HTR-8/SVneo (cell line): ENCODE results near the gene CENPX.
"Not testable (repeated sequence)": the region's sequence is repeated elsewhere in the genome, so short reads cannot be mapped to it uniquely, and the experiment has no call there.

Experiments
- DNase-seq: peaks from one replicate; pipeline ENCODE4 v3.0.0; 2011; ENCODE audit warnings: low spot score, mixed read lengths; ENCODE audit not compliant: insufficient read length
- FAIRE-seq: peaks from 2 replicates; lab custom pipeline; 2011; peaks lifted over from hg19 to GRCh38; lab: Jason Lieb, UNC

The CENPX gene

DNA sequence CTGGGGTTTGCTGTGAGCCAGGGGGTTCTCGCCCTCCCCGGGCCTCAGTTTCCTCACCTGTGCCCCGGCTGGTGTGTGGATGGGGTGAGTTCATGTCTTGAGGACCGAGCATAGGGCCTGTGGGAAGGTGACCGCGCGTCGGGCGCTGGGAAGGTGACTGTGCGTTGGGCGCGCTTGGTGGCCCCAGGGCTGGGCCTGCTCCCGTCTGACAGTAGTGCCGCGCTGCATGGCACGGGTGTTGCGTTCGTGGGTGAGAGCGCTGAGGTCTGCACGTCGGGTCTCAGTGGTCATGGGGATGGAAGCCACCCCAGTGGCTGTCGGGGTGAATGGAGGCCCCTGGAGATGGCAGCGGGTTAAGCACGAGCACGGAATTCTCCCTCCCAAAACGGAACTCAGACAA lies 36.1 kb downstream of the CENPX start:
- DNase-seq (no peak), FAIRE-seq (no peak)

DNA sequence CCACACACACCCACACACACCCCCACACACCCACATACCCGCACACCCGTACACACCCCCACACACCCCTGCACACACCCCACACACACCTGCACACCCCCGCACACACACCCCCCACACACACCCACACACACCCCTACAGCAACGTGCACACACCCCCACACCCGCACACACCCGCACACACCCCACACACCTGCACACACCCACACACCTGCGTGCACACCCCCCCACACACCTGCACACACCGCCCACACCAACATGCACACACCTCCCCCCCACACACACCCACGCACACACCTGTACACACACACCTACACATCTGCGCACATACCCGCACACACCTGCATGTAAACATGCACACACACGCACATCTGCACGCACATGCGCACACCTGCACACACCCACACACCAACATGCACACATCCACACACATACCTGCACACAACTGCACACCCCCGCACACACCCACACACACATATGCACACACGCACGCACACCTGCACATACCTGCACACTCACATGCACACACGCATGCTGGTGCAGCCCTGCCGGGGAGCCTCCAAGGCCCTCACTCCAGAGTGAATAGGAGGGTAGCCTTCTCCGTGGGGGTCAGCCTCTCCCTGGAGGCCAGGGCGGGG lies 37.8 kb downstream of the CENPX start:
- peak; percentile 90 for FAIRE-seq
- no peak for DNase-seq

DNA sequence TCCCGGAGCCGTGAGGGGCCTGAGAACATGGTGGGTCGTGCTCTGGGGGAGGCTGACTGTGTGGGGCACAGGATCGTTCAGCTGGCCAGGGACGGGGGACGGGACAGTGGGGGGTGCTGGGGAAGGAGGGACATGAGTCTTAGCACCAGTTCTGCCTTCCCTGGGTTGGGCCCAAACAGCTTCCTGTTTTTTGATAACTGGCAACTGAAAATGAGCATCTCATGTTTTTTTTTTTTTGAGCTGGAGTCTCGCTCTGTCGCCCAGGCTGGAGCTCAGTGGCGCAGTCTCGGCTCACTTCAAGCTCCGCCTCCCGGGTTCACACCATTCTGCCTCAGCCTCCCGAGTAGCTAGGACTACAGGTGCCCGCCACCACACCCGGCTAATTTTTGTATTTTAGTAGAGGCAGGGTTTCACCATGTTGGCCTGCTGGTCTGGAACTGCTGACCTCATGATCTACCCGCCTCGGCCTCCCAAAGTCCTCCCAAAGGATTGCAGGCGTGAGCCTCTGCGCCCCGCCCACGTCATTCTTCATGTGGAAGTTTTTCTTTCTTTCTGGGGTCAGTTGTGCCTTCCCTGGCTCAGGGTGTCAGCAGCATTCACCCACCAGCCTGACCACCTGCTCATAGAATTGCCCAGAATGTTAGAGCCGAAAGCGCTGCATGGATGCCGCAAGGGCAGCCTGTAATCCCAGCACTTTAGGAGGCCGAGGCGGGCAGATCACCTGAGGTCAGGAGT lies 38.9 kb downstream of the CENPX start:
- DNase-seq, result no peak
- FAIRE-seq, result no peak

DNA sequence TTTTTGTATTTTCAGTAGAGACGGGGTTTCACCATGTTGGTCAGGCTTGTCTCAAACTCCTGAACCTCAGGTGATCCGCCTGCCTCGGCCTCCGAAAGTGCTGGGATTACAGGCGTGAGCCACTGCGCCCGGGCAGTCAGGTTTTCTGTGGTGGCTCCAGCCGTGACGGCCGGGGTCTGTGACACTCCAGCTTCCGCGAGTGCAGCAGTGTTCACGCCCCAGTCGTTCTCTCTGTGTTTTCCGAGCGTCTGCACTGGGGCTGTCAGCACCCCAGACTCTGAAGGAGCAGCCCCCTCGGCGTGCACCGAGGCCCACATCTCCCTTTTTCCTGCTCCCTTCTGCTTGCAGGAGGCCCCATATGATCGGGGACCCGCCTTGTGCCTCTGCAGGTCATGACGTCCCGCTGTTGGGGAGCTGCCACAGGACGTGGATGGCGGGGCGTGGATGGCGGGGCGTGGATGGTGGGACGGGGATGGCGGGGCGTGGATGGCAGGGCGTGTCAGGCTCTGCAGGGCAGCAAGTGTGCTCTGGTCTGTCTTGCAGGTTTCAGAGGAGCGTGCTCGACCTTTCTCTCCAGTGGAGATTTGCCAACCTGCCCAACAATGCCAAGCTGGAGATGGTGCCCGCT lies 39.6 kb downstream of the CENPX start:
- DNase-seq (no peak), FAIRE-seq (no peak)

DNA sequence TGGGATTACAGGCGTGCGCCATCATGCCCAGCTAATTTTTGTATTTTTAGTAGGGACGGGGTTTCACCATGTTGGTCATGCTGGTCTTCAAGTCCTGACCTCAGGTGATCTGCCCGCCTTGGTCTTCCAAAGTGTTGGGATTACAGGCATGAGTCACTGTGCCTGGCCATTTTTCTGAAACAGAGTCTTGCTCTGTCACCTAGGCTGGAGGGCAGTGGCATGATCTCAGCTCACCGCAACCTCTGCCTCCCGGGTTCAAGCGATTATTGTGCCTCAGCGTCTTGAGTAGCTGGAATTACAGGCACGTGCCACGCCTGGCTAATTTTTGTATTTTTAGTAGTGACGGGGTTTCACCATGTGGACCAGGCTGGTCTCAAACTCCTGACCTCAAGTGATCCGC lies 41.2 kb downstream of the CENPX start:
- FAIRE-seq, DNase-seq: not testable (repeated sequence)

DNA sequence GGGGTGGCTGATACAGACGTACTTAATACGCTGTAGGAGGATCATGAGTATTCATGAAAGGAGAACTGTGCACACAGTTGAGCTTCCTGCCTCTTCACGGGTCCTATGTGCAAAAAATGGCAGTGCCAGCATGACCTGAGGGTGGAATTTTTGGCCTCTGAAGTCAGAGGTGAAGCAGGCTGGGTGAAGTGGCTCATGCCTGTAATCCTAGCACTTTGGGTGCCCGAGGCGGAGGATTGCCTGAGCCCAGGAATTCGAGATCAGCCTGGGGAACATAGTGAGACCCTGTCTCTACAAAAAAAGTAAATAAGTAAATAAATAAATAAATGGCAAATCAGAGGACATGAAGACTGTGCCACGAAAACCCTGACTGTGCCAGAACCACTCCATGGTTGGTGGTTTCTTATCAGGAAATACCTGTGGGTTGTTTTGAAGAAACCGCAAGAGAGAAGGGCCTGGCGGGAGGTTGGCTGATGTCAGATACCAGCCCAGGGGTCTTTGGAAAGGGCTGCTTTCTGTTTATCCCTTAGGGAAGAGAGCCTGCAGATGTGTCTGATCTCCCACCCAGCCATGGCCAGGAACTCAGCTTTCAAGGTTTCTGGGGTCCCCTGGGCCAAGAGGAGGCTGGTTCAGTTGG lies 41.9 kb downstream of the CENPX start:
- FAIRE-seq (no peak), DNase-seq (no peak)

DNA sequence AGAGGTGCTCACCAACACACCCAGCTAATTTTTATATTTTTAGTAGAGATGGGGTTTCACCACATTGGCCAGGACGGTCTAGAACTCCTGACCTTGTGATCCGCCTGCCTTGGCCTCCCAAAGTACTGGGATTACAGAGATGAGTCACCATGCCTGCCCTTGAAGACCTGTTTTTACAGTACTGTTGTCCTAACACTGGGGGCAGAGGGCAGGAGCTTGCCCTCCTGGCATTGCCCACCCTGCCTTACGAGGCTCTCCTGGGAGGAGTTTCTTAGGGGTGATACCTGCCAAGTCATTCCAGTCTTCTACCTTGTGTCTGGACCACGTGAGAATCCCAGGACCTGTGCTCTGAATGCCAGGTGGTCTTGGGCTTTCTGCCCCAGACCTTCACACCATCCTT lies 42.6 kb downstream of the CENPX start:
- DNase-seq (no peak), FAIRE-seq (no peak)

DNA sequence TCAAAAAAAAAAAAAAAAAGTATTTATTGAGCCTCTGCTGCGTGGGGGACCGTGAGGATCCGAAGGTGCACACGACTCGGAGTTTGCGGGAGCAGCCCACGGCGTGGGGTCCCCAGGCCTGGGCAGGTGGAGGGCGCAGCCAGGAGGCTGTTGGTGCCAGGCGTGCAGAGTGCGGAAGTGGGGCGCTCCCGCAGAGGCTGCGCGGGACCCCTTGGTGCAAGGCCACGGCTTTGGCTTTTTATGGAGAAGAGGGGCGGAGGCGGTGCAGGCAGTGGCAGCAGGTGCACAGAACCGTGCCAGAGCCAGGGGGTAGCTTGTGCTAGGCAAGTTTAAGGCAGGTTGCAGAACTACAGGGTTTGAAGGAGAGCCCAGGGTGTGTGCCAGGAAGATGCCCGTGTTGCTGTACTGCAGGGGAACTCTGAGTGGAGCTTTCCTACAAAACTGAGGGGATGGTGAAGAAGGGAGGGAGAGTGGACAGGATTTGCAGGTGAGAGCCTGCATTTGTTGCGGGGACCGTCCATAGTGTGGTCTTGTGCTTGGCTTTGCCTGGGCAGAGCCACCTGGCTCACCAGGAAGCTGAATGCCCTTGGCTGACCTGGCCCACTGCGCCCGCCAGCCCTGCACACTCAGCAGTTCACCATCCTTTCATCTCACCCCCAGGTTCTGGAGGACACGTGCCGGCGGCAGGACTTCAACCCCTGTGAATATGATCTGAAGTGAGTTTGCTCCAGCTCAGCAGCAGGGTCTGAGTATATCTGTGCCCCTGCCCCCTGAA lies 44.0 kb downstream of the CENPX start:
- DNase-seq (no peak), FAIRE-seq (no peak)

DNA sequence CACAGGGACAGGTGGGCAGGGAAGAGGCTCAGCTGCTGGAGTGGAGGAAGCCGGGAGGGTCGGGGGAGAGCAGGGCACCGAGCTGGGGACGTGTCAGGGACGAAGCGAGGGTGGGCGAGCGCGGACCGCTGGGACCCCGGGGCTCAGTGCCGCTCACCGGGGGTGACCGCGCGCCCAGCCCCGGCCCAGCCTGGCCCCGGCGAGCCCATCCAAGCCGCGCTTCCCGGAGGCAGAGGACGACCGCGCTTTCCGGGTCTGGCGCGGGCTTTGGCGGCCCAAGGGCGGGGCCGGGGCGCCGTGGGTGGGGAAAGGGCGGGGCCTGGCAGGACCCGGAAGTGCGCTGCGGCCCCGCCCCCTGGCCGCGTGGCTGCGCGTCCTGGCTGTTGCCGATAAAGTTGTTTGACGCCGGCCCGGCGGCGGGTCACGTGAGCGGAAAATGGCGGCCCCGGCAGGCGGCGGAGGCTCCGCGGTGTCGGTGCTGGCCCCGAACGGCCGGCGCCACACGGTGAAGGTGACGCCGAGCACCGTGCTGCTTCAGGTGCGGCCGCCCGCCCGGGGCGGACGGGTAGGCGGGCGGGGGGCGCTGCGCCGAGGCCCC lies 45.4 kb downstream of the CENPX start, which contains the start of gene ASPSCR1:
Gene ASPSCR1, plus strand, starts transcription at position 419 of the 598 bp plus-strand sequence. Its CDS starts 18 bp downstream, at position 437.
- no peak for FAIRE-seq

DNA sequence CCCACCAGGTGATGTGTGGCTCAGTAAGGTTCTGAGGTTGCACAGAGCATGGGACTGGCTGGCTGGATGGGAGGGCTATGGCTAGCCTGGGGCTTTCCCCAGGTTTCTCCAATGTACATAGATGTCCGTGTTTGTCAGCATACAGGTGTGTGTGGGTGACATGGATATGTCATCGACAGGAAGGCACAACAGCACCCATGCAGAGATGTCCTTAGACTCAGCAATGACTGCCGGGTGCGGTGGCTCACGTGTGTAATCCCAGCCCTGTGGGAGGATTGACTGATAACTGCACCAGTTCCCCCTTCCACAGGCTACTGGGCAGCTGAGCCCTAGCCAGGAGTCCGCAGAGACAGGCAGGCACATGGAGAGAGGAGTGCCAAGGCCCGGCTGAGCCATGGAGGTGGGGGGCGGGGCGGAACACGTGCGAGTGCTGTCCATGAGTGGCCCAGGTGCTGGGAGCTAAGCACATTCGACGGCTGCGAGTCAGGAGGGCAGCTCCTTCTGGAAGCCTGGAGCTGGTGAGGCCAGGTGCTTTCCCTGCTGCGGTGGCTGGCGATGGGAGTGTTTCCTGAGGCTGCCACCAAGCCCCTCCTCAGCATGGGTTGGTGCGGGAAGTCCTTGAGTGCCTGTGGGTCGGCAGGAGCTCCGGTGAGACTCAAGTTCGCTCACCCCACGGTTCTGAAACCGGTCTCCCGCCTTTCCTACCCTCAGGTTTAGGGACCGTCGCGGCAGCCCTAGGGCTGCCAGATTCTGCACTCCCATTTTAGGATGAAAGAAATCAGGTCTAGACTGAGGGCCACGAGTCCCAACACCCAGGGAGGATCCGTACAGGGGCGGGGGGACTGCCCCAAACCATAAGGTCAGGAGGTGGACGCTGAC lies 46.1 kb downstream of the CENPX start:
- DNase-seq, result no peak
- FAIRE-seq, result no peak

More for the DNA sequence above, 45.4 kb downstream of the CENPX start, which contains the start of gene ASPSCR1:
- DNase-seq, result peak; percentile 80

DNA sequence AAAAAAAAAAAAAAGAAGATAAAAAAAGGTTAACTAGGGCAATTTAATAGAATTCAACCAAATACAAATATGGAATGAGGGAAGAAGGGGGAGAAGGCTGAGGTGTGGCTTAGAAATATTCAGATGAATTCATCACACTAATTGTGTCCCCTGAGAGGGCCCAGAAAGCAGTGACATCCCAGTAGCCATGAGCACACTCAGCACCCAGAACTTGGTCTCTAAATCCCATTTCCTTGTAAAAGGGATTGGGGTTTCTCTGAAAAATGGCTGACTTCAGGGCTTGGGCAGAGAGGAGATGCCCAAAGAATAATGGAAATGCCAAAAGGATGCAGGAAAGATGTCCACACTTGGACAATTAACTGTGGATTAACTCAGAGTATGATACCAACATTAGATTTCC lies 49.2 kb downstream of the CENPX start:
- DNase-seq (no peak), FAIRE-seq (no peak)

DNA sequence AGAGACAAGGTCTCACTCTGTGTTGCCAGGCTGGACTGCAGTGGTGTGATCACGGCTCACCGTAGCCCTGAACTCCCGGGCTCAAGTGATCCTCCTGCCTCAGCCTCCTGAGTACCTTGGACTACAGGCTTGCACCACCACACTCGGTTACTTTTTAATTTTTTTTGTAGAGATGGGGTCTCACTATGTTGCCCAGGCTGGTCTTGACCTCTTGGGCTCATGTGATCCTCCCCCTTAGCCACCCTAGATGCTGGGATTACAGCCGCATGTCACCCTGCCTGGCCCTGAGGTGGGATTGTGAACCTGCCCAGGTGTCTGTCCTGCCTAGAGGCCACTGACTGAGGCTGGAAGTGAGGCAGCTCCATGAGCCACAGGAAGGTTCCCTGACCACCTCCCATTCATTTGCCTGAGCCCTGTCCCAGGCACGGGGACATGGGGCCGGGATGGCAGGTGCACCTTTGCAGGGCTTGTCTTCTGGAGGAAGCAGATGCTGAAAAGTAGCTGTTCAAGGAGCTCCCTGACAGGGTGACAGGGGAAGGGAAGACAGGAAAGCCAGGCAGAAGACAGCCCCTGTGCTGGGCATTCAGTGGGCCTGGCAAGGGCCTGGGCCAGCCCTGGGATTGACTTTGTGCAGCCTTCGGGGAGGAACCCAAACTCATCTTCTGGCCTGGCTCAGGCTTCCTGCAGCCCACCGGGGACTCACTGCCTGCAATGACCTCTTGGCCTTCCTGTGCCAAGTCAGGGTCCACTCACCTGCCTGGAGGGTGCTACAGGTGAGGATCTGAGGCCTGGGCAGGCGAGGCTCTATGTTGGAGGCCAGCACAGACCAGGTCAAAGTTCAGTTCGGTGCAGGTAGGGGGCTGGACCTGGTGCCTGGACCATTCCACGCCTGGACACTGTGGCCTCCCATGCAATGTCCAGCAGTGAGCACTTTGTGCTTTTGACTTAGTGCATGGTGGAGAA lies 53.5 kb downstream of the CENPX start:
- no peak for FAIRE-seq

More for the DNA sequence above, 53.5 kb downstream of the CENPX start:
- no peak for DNase-seq
